Measurements from ENCODE around the gene OSMR. TPM values are rescaled to one million over a fixed set of nuclear protein-coding genes. Genes with fewer than 3 reads are reported as not detected.

Gene OSMR
- total and polyA plus RNA-seq, 2 experiments from 2014 or later = 1.5 to 2.6 TPM

DNA sequence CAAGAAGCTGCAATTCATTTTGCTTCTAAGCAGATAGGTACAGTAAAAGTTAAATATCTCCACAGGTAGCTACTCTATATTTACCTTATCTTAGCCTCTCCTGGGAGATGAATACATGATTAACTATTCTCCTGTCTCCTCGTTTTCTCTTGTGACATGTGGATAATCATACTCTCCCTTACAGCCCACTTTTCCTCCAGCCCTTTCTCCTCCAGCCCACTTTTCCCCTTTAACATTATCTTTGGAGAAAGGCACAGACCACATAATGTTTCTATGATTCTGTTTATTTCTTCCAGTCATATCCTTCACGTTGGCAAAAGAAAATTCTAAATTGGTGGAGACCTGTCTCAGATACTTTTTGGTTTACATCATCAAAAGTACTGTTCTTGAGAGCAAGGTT is 84.0 kb downstream of the OSMR start:
- peaks cover 4% of the 10 kb centered on the region; the same call in 1 of the 2 replicates for H3K9me2 ChIP-seq (ENCODE audit: insufficient read depth)
- DNase-seq (ENCODE audit: low spot score) = no peak
- Mint-ChIP-seq H3K9me3 (peaks cover 8% of the 10 kb centered on the region), H3K27me3 (ENCODE audit: insufficient read depth, low read depth, poor library complexity) (peaks cover 7% of the 10 kb centered on the region), H3K36me3 (ENCODE audit: low read depth) (peaks cover 15% of the 10 kb centered on the region), H3K4me3 (no peak overlapping the region), H3K27ac (no peak overlapping the region), H3K4me1 (peaks cover 23% of the 10 kb centered on the region)
- H3F3A ChIP-seq (replicated peaks; ENCODE audit: low read depth) = no peaks in the 10 kb centered on the region
- no peak overlapping the region for H3K27ac ChIP-seq (ENCODE audit: low read depth)
- no peaks in the 10 kb centered on the region for H3K79me2 ChIP-seq (replicated peaks; ENCODE audit: insufficient read depth)
- H3K4me2 ChIP-seq = no peak overlapping the region
- no peaks in the 10 kb centered on the region for H4K20me1 ChIP-seq (replicated peaks; ENCODE audit: insufficient read depth)
- TF ChIP-seq REST (IDR thresholded peaks at IDR 0.05; ENCODE audit: unreplicated experiment) (no peak), ZNF331 (CRISPR knock-in tag; IDR thresholded peaks at IDR 0.05; ENCODE audit: low read depth) (no peak), CTCF (conservative IDR thresholded peaks at IDR 0.05; ENCODE audit: low read depth in 2 of 2) (no peak), JUNB (IDR thresholded peaks at IDR 0.05; ENCODE audit: unreplicated experiment) (no peak), ZNF462 (CRISPR knock-in tag; IDR thresholded peaks at IDR 0.05) (no peak), NANOG (IDR thresholded peaks at IDR 0.05; ENCODE audit: borderline replicate concordance) (no peak), POLR2AphosphoS5 (IDR thresholded peaks at IDR 0.05; ENCODE audit: low read depth) (no peak), EZH2phosphoT487 (IDR thresholded peaks at IDR 0.05; ENCODE audit: unreplicated experiment) (no peak), CREB1 (CRISPR knock-in tag; IDR thresholded peaks at IDR 0.05; ENCODE audit: low read depth) (no peak), EZH2 (IDR thresholded peaks at IDR 0.05; ENCODE audit: low read depth, unreplicated experiment) (no peak), STAT1 (IDR thresholded peaks at IDR 0.05; ENCODE audit: unreplicated experiment) (no peak), ZNF114 (CRISPR knock-in tag; IDR thresholded peaks at IDR 0.05) (no peak)
- TF ChIP-seq, protein P1, sequence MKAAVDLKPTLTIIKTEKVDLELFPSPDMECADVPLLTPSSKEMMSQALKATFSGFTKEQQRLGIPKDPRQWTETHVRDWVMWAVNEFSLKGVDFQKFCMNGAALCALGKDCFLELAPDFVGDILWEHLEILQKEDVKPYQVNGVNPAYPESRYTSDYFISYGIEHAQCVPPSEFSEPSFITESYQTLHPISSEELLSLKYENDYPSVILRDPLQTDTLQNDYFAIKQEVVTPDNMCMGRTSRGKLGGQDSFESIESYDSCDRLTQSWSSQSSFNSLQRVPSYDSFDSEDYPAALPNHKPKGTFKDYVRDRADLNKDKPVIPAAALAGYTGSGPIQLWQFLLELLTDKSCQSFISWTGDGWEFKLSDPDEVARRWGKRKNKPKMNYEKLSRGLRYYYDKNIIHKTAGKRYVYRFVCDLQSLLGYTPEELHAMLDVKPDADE (IDR thresholded peaks at IDR 0.05) = no peak
- H3K27me3 ChIP-seq (ENCODE audit: insufficient read depth) = no peaks in the 10 kb centered on the region
- no peaks in the 10 kb centered on the region for H3K36me3 ChIP-seq (ENCODE audit: insufficient read depth)
- no peak overlapping the region for H3K4me3 ChIP-seq
- no peak for ATAC-seq
- peaks cover 7% of the 10 kb centered on the region for H3K4me1 ChIP-seq (ENCODE audit: insufficient read depth)
- no peak overlapping the region for H2AFZ ChIP-seq

Data from GM23338 (cell line).